HepG2 (cell line): ENCODE results near the gene CENPO. TPM values are rescaled to one million over a fixed set of nuclear protein-coding genes. Genes with fewer than 3 reads are reported as not detected.
A peak's percentile ranks its signal among the peaks of the same experiment; 100 is the strongest.
"Not testable (repeated sequence)": the region's sequence is repeated elsewhere in the genome, so short reads cannot be mapped to it uniquely, and the experiment has no call there.

Experiments
- ATAC-seq: fragments of 200-7000 bp; cut with Tn5 transposase; 3 replicates; pipeline ENCODE4 v1.9.1; 2020; ENCODE audit warnings: mild to moderate bottlenecking, moderate library complexity
- BruUV-seq: library from RNA; stranded (reverse); fragments of 400-500 nt; replicated peaks from 2 replicates; lab custom pipeline; 2021; lab: Mats Ljungman, UMichigan
- CTCF ChIA-PET: fragments of 300-600 bp; formaldehyde crosslinking; extraction: SDS; loops from one replicate; lab custom pipeline; 2021; ENCODE audit warnings: low total read pairs, inconsistent platforms, low intra/inter-chr PET ratio; lab: Yijun Ruan, JAX
- POLR2A ChIA-PET: fragments of 350-600 bp; sonication (Branson Sonifier 250); formaldehyde crosslinking; loops from one replicate; lab custom pipeline; 2020; ENCODE audit warnings: antibody characterized with exemption, inconsistent platforms; lab: Yijun Ruan, JAX
- DNase-seq: peaks from one replicate; pipeline ENCODE4 v3.0.0-alpha.2; 2015; ENCODE audit warnings: low spot score
- FAIRE-seq: peaks from 3 replicates; lab custom pipeline; 2011; peaks lifted over from hg19 to GRCh38; lab: Jason Lieb, UNC
- H2AFZ ChIP-seq: one replicate; pipeline ENCODE4 v1.6.1; 2011; ENCODE audit warnings: low read length, inconsistent platforms
- H3K27ac ChIP-seq: fragments of 300-600 bp; 3 replicates; pipeline ENCODE4 v1.8.0; 2011; ENCODE audit warnings: mixed run types, mild to moderate bottlenecking, mixed read lengths, low read length, inconsistent platforms; ENCODE audit not compliant: insufficient read depth; ENCODE audit errors: extremely low read length
- H3K27me3 ChIP-seq, 2 experiments: fragments of 200-600 bp in 1 of 2; 2 replicates in 1 of 2; 3 replicates in 1 of 2; pipeline versions ENCODE4 v1.6.0 to v1.8.0; 2011; ENCODE audit warnings: low read length in 2 of 2, mild to moderate bottlenecking in 2 of 2, moderate library complexity in 2 of 2, inconsistent platforms in 1 of 2; ENCODE audit not compliant: insufficient read depth in 2 of 2, control insufficient read depth in 1 of 2
- H3K36me3 ChIP-seq, 2 experiments: fragments of 200-600 bp in 1 of 2; replicated peaks in 1 of 2; 2 replicates in 1 of 2; 3 replicates in 1 of 2; pipeline versions ENCODE4 v1.5.1 to v1.8.0; 2011; ENCODE audit warnings: low read length in 2 of 2, inconsistent platforms in 1 of 2; ENCODE audit not compliant: insufficient read depth in 2 of 2, control insufficient read depth in 1 of 2
- H3K4me1 ChIP-seq: 2 replicates; pipeline ENCODE4 v1.5.1; 2012; ENCODE audit warnings: low read length, inconsistent platforms; ENCODE audit not compliant: insufficient read depth
- H3K4me2 ChIP-seq: 2 replicates; pipeline ENCODE4 v1.6.0; 2011; ENCODE audit warnings: low read depth, low read length, inconsistent platforms
- H3K4me3 ChIP-seq, 3 experiments: fragments of 200-600 bp in 1 of 3; sonication (generic), shearing (Covaris generic) in 1 of 3; replicated peaks in 1 of 3; 2 replicates each; pipeline ENCODE4 v1.5.1; 2011 to 2016; ENCODE audit warnings: low read length in 3 of 3, inconsistent platforms in 2 of 3, low read depth in 2 of 3, mild to moderate bottlenecking in 2 of 3, control low read depth in 1 of 3, mixed read lengths in 1 of 3; ENCODE audit not compliant: insufficient read depth in 1 of 3
- H3K79me2 ChIP-seq: one replicate; pipeline ENCODE4 v1.6.1; 2011; ENCODE audit warnings: low read length, inconsistent platforms; ENCODE audit not compliant: insufficient read depth
- H3K9ac ChIP-seq: 2 replicates; pipeline ENCODE4 v1.6.0; 2011; ENCODE audit warnings: mild to moderate bottlenecking, low read depth, low read length, inconsistent platforms; ENCODE audit not compliant: insufficient read depth
- H3K9me3 ChIP-seq: 2 replicates; pipeline ENCODE4 v1.5.1; 2012; ENCODE audit warnings: mild to moderate bottlenecking, low read length
- H4K20me1 ChIP-seq: 2 replicates; pipeline ENCODE4 v1.6.0; 2011; ENCODE audit warnings: inconsistent platforms, mild to moderate bottlenecking, low read length, moderate library complexity; ENCODE audit not compliant: insufficient read depth
- FOXA1 ChIP-seq, 2 experiments: fragments of 450-650 bp in 1 of 2; sonication (generic) in 1 of 2; formaldehyde crosslinking in 1 of 2; IDR thresholded peaks; 2 replicates each; pipeline versions ENCODE4 v1.4.0 to v1.6.1; 2016 to 2020; ENCODE audit warnings: missing genetic modification reagents in 1 of 2
- MAFF ChIP-seq: IDR thresholded peaks from 2 replicates; pipeline ENCODE4 v1.6.1; 2011; ENCODE audit warnings: low read depth, low read length, improper control_type of control experiment
- MAFK ChIP-seq, 2 experiments: IDR thresholded peaks in 1 of 2; conservative IDR thresholded peaks in 1 of 2; 2 replicates each; pipeline ENCODE4 v1.6.1; 2011; ENCODE audit warnings: improper control_type of control experiment in 2 of 2, low read length in 2 of 2
- NFE2 ChIP-seq: sonication (generic); formaldehyde crosslinking; IDR thresholded peaks from 2 replicates; pipeline ENCODE4 v1.4.0; 2020; ENCODE audit warnings: missing genetic modification reagents
- NFE2L2 ChIP-seq: fragments of 150-350 bp; IDR thresholded peaks from 2 replicates; pipeline ENCODE4 v1.6.1; 2014; ENCODE audit warnings: low read length
- NRL ChIP-seq: sonication (generic); formaldehyde crosslinking; IDR thresholded peaks from 2 replicates; pipeline ENCODE4 v1.5.0; 2020; ENCODE audit warnings: missing genetic modification reagents, mild to moderate bottlenecking, moderate library complexity, borderline replicate concordance
- WGBS: methylation state at CpG from one replicate; pipeline ENCODE4 v1.1.6; 2017; ENCODE audit warnings: low lambda C conversion rate; 5-methylcytosine and 5-hydroxymethylcytosine counted together
- in situ Hi-C: cut with HindIII; loops from 2 replicates; pipeline ENCODE4 v1.10.0; 2017; ENCODE audit warnings: low pct_unique_long_range_greater_than_20kb; ENCODE audit not compliant: extremely low pct_ligation_motif_present
- intact Hi-C: fragments of 100-400 bp; cut with micrococcal nuclease; formaldehyde crosslinking; loops from one replicate; pipeline ENCODE4 v1.10.0; 2022; ENCODE audit not compliant: unreplicated experiment
- polyA plus RNA-seq, 8 experiments: library from polyadenylated mRNA; depleted of rRNA in 3 of 8; stranded (reverse) in 7 of 8; unstranded in 1 of 8; fragments of >200 nt; fragmentation: Illumina TruSeq in 4 of 8; extraction: Trizol in 4 of 8; gene quantifications; 2 replicates each; pipeline versions ENCODE4 v1.2.1 to v1.2.3, GENCODE V29; 2011 to 2016; ENCODE audit warnings: low read depth in 4 of 8, missing spikeins in 1 of 8, mixed read lengths in 1 of 8; ENCODE audit not compliant: insufficient read depth in 1 of 8
- total RNA-seq, 5 experiments: library from RNA; depleted of rRNA; stranded (reverse); fragments of >200 nt; fragmentation: Illumina TruSeq; extraction: Trizol; gene quantifications; 2 replicates each; pipeline ENCODE4 v1.2.3, GENCODE V29; 2016; ENCODE audit warnings: low read depth in 1 of 5
- TF ChIP-seq, protein P1 (sequence below): sonication (generic); formaldehyde crosslinking; IDR thresholded peaks from 2 replicates; pipeline ENCODE4 v1.4.0; 2020; ENCODE audit warnings: missing genetic modification reagents, borderline replicate concordance
- TF ChIP-seq, protein P2 (sequence below): sonication (generic); formaldehyde crosslinking; IDR thresholded peaks from 2 replicates; pipeline ENCODE4 v1.5.1; 2020; ENCODE audit warnings: mild to moderate bottlenecking, missing genetic modification reagents, moderate library complexity

The CENPO gene
- total and polyA plus RNA-seq, 2 of the 13 experiments (the other 11 are each of a cell fraction or from before 2014, with no cell fraction given) = 19.7 to 35.5 TPM

DNA sequence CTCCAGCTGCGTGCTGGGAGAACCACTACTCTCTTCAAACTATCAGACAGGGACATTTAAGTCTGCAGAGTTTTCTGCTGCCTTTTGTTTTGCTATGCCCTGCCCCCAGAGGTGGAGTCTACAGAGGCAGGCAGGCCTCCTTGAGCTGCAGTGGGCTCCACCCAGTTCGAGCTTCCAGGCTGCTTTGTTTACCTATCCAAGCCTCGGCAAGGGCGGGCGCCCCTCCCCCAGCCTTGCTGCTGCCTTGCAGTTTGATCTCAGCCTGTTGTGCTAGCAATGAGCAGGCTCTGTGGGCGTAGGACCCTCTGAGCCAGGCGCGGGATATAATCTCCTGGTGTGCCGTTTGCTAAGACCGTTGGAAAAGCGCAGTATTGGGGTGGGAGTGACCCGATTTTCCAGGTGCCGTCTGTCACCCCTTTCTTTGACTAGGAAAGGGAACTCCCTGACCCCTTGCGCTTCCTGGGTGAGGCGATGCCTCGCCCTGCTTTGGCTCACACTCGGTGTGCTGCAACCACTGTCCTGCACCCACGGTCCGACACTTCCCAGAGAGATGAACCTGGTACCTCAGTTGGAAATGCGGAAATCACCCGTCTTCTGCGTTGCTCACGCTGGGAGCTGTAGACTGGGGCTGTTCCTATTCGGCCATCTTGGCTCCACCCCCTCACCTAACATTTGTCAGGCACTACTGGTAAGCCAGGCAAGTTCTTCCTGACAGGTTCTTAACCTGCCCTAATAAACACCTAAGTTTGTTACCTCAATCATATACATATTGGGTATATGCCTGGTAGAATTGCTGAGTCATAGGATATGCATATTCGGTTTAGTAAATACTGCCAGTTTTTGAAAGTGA is 12.8 kb downstream of the CENPO start:
- H3K9me3 ChIP-seq; H3K27ac ChIP-seq; intact Hi-C loops; H3K9ac ChIP-seq; BruUV-seq; H2AFZ ChIP-seq; H3K4me2 ChIP-seq; FAIRE-seq; H3K27me3 ChIP-seq; in situ Hi-C loops; H4K20me1 ChIP-seq; CTCF ChIA-PET; DNase-seq; H3K4me3 ChIP-seq; ATAC-seq; TF ChIP-seq FOXA1 (IDR thresholded peaks at IDR 0.05): not testable (repeated sequence)
- H3K36me3 ChIP-seq = peaks cover 7 to 22% of the 10 kb centered on the region in 2 experiments; a peak in 4 of 5 replicates
- TF ChIP-seq FOXA1 (CRISPR knock-in tag; IDR thresholded peaks at IDR 0.05) (peak; percentile 51), MAFF (peak; percentile 89), NRL (CRISPR knock-in tag) (peak; percentile 25; the same call in 1 of the 2 replicates), MAFK (conservative IDR thresholded peaks at IDR 0.05 in 1 of 2, IDR thresholded peaks at IDR 0.05 in 1 of 2; ENCODE audit: low read length in 2 of 2) (peak; percentile 93 to 94), NFE2 (CRISPR knock-in tag) (peak; percentile 45; the same call in 1 of the 2 replicates), NFE2L2 (peak; percentile 94)
- TF ChIP-seq, protein P1, sequence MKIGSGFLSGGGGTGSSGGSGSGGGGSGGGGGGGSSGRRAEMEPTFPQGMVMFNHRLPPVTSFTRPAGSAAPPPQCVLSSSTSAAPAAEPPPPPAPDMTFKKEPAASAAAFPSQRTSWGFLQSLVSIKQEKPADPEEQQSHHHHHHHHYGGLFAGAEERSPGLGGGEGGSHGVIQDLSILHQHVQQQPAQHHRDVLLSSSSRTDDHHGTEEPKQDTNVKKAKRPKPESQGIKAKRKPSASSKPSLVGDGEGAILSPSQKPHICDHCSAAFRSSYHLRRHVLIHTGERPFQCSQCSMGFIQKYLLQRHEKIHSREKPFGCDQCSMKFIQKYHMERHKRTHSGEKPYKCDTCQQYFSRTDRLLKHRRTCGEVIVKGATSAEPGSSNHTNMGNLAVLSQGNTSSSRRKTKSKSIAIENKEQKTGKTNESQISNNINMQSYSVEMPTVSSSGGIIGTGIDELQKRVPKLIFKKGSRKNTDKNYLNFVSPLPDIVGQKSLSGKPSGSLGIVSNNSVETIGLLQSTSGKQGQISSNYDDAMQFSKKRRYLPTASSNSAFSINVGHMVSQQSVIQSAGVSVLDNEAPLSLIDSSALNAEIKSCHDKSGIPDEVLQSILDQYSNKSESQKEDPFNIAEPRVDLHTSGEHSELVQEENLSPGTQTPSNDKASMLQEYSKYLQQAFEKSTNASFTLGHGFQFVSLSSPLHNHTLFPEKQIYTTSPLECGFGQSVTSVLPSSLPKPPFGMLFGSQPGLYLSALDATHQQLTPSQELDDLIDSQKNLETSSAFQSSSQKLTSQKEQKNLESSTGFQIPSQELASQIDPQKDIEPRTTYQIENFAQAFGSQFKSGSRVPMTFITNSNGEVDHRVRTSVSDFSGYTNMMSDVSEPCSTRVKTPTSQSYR = peak; percentile 92
- TF ChIP-seq, protein P2, sequence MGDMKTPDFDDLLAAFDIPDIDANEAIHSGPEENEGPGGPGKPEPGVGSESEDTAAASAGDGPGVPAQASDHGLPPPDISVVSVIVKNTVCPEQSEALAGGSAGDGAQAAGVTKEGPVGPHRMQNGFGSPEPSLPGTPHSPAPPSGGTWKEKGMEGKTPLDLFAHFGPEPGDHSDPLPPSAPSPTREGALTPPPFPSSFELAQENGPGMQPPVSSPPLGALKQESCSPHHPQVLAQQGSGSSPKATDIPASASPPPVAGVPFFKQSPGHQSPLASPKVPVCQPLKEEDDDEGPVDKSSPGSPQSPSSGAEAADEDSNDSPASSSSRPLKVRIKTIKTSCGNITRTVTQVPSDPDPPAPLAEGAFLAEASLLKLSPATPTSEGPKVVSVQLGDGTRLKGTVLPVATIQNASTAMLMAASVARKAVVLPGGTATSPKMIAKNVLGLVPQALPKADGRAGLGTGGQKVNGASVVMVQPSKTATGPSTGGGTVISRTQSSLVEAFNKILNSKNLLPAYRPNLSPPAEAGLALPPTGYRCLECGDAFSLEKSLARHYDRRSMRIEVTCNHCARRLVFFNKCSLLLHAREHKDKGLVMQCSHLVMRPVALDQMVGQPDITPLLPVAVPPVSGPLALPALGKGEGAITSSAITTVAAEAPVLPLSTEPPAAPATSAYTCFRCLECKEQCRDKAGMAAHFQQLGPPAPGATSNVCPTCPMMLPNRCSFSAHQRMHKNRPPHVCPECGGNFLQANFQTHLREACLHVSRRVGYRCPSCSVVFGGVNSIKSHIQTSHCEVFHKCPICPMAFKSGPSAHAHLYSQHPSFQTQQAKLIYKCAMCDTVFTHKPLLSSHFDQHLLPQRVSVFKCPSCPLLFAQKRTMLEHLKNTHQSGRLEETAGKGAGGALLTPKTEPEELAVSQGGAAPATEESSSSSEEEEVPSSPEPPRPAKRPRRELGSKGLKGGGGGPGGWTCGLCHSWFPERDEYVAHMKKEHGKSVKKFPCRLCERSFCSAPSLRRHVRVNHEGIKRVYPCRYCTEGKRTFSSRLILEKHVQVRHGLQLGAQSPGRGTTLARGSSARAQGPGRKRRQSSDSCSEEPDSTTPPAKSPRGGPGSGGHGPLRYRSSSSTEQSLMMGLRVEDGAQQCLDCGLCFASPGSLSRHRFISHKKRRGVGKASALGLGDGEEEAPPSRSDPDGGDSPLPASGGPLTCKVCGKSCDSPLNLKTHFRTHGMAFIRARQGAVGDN (CRISPR knock-in tag) = peak; percentile 42; the same call in 1 of the 2 replicates
- POLR2A ChIA-PET = interaction anchor here (1.9 kb wide), 1 partner anchor 13 kb away, joined by 14 read pairs; the partner anchor contains the start of genes CENPO and PTRHD1
- 87% methylated on average over 25 of the region's 25 CpGs for WGBS
- peaks cover 15% of the 10 kb centered on the region for H3K4me1 ChIP-seq
- H3K79me2 ChIP-seq = peaks cover 56% of the 10 kb centered on the region
